Measurements from ENCODE around the gene ZBTB43.

GRCh38 chr9:126756876-126757415 lies 47.9 kb upstream of the ZBTB43 start:
- no peak for TF ChIP-seq POLR2A (IDR thresholded peaks at IDR 0.05)
- no peak for TF ChIP-seq CTCF (IDR thresholded peaks at IDR 0.05)
